HG03280 (cell line): Measurements from ENCODE around the gene GLIS1.
"Not testable (repeated sequence)": the region's sequence is repeated elsewhere in the genome, so short reads cannot be mapped to it uniquely, and the experiment has no call there.

Experiments
- ATAC-seq: cut with Tn5 transposase; IDR thresholded peaks from one replicate; pipeline ENCODE4 v1.9.1; 2021; ENCODE audit warnings: mild to moderate bottlenecking, moderate library complexity; ENCODE audit not compliant: unreplicated experiment

Gene GLIS1

DNA sequence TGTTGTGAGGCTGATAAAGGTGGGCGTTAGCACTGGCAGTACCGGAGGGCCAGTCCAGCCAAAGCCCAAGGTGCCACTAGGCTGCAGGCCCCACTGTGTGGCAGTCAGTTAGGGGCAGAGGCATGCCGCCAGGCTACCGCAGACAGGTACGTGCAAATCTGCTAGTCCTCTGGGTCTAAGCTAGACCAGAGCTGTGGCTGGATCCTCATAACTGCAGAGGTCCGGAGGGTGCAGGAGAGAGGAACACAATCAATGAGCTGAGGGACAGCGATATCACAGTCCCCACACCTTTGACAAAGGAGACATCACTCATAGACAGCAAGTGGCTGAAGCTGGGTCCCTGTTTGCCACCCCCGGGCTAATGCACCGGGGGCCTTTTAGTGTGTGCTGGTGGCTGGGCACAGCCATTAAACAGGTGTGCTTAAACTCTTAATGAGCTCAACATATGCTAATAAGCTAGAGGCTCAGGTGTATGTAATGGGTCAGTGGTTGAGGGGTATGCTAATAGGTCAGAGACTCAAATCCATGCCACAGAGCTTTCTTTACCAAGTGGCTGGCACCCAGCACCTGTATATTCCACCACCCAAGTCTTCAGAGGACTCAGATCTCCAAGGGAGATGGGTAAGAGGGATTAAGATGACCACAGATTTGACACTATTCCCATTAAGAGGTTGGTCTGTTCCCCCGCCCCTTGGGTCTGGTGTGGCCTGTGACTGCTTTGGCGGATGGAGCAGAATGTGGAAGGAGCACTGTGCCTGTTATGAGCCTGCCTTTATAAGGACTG lies 82.0 kb downstream of the GLIS1 start:
- no peak for ATAC-seq

DNA sequence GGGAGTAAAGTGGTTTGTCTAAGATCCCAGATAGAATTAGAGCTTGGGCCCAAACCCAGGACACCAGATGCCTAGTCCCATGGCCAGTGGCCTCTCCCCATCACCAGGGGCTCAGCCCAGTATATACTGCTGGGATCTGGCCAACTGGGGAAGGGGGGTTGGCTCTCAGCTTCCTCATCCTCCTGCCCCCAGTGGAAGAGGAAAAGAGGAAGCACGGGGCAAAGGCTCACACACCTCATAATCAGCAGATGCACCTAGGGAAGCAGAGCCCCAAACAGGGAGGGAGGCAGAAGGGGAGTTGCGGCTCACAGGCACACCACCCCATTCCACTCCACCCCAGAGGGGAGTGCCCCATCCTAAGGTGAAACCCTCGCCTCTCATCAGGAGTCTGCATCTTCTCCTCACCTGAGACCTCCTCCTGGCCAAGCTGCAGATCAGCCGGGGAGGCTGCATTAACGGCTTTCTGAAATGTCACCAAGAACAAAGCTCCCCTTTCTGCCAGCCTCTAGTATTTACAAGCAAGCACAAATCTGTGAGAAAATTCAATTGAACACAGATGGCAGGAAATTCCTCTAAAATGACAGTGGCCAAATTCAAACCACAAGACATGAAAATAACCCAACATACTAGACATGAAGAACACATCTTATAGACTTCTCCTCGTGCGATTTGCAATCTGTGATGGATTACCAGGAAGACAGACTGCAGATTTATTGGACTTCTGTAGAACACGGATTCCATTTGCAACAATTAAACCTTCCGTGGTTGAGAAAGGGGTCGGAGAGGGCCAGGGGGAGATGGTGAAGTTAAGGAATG lies 82.8 kb downstream of the GLIS1 start:
- no peak for ATAC-seq

DNA sequence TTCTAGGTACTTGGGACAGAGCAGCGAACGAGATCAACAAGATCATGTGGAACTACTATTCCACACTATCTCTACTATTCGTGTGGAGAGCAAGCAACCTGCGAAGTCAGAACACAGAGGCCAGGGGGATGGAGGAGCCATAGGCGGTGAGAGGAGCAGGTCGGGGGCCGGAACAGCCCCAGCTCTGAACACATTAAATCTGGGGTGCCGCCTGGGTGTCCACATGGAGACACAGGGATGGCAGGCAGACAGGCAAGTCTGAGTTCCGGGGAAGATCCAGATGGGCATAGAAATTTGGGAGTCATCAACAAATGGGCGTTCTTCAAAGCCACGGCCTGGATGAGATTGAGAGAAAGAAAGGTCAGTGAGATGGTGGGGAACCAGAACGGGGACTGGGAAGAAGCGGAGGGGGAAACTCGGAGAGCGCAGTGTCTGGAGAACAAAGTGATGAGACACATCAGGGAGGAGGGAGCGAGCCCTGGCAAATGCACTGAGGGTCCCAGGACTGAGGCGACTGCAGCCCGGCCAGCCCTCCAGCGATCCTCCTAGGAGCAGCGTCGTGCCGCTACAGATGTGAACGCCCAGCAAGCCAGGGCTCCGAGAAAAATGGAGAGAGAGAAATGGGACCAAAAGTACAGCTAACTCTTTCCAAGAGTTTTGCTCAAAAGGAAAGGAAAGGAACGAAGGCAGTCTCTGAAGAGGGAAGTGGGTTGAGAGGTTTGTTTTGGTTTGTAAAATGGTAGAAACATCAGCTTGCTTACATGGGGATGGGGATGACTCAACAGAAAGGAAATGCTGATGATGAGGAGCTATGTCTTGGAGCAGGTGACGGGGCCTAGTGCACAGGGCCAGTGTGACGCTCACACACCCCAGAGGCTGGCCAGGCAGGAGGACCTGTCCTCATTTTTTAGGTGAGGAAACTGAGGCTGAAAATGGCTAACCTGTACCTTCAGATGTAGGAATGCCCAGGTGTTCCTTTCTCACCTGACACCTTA lies 84.5 kb downstream of the GLIS1 start:
- no peak for ATAC-seq

- no peak for ATAC-seq
Observed at GRCh38 chr1:53653631-53654030, 85.3 kb downstream of the GLIS1 start.

DNA sequence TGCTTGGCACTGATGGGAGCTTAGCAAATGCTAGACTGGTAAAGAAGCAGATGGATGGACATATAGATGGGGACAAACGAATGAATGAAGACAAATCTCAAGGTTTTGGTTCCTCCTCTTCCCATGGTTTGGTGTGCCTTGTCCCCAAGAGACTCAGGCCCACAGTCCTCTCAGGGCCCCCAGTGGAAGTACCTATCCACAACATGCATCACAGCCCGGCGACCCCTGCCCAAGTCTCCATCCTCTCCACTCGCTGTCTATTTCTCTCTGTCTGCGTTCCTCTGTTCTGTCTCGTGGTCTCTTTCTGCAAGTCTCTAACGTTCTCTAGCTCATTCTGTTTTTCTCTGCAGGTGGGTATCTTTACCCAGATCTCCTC lies 85.8 kb downstream of the GLIS1 start:
- ATAC-seq = no peak

DNA sequence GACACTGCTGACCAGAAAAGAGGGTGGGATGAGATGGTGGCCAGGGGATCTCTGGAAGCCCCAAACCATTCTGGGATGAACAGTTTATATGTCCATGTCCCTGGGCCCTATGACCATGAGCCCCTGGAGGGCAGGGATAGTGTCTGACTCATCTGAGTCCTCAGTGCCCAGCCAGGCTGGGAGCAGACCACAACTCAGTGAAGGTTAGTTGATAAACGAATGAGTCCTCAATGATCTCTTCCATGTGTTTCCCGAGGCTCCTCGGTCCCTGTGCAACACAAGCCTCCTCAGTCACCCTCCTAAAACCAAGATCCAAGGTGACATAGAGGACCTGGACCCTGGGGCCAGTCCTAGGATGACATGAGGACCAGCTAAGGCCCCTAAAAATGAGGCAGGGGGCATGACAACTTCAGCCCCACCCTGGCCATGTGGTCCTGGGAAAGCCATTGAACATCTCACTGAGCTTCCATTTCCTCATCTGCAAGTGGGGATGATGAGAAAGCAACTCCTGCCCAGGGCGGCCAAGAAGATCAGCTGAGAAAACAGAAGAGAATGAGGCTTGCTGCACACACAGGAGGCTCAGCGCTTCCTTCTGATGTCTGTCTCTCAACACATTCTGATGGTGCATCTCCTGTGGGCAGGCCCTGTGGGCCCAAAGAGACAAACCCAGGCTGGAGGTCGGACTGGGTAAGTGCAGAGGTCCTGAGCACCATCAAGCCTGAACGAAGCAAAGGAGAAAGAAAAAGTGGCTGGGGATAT lies 86.3 kb downstream of the GLIS1 start:
- ATAC-seq = no peak

- ATAC-seq = no peak
Observed at GRCh38 chr1:53651356-53651755, 87.6 kb downstream of the GLIS1 start.

GRCh38 chr1:53648516-53648915 lies 90.4 kb downstream of the GLIS1 start:
- ATAC-seq = no peak

DNA sequence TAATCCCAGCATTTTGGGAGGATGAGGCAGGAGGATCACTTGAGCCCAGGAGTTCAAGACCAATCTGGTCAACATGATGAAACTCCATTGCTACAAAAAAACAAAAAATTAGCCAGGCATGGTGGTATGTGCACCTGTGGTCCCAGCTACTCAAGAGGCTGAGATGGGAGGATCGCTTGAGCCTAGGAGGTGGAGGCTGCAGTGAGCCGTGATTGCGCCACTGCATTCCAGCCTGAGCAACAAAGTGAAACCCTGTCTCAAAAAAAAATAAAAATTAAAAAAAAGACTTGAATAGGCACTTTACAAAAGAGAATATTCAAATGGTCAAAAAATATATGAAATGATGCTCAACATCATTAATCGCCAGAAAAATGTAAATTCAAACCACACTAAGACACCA lies 91.0 kb downstream of the GLIS1 start:
- ATAC-seq = not testable (repeated sequence)

DNA sequence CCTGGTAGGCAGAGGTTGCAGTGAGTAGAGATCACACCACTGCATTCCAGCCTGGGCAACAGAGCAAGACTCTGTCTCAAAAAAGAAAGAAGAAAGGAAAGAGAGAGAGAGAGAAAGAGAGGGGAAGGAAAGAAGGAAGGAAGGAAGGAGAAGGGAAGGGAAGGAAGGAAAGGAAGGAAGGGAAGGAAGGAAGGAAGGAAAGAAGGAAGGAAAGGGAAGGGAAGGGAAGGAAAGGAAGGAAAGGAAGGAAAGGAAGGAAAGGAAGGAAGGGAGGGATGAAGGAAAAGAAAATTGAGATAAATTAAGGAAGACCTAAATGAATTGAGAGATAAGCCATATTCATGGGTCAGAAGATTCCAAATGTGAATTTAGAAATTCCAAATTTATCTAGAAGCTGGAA lies 92.2 kb downstream of the GLIS1 start:
- ATAC-seq = no peak

- no peak for ATAC-seq
Observed at GRCh38 chr1:53645690-53646078, 93.3 kb downstream of the GLIS1 start.

- ATAC-seq = no peak
Observed at GRCh38 chr1:53644909-53645689, 93.9 kb downstream of the GLIS1 start.

GRCh38 chr1:53644496-53644895 lies 94.5 kb downstream of the GLIS1 start:
- no peak for ATAC-seq

DNA sequence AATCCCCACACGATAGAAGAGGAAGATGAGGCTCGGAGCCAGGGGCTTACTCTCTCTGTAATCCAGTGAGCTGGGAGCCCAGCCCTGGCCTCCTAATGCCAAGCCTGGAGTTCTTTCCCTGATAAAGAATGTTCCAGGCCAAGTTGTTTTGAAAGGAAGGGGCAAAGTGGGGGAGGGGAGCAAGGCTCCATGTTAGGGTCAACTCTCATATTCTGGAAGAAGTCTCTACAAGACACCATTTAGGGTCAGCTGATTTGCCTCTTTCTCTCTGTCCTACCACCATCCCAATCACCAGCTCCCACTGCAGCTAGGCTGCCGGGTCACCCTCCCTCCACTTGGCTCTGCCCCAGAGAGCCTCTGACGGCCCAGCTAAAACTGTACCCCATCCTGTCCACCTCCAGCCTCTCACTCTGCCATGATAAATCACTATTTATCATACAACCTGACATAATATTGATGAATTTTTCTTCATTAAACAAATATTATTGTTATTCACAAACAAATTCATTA lies 95.0 kb downstream of the GLIS1 start:
- no peak for ATAC-seq

DNA sequence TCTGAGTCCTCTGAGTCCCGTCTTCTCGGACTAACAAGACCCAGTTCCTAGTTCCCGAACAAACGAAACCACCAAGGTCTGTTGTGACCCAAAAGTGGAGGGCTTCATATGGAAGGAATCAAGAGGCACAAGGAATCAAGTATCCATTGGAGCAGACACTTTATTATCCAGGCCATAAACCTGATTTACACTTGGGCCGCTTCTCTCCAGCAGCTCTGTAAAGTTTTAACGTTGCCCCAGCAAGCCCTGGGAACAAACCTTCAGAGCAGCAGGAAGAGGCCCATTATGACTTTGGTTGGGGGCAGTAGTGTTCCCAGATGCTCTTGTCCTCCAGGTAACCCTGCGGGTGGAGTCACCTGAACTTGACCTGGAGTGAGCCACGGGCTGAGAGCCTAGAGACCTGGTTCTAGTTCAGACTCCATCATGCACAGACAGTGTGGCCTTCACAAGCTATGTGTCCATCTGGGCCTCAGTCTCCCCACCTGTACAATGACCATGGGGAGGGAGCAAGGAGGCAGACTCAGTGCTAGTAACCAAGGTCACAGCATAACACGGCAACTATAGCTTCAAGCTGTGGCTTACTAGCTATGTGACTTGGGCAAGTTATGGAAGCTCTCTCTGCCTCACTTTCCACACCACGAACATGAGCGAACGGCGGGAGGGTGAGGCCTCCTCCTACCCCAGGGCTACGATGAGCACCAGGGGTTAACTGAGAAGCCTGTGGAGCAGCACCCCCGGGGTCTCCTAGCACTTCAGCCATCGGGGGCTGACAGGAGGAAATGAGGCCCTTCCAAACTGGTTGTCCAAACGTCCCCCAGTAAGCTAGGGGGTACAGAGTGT lies 95.7 kb downstream of the GLIS1 start:
- no peak for ATAC-seq

- ATAC-seq = no peak
Observed at GRCh38 chr1:53642607-53643006, 96.4 kb downstream of the GLIS1 start.

DNA sequence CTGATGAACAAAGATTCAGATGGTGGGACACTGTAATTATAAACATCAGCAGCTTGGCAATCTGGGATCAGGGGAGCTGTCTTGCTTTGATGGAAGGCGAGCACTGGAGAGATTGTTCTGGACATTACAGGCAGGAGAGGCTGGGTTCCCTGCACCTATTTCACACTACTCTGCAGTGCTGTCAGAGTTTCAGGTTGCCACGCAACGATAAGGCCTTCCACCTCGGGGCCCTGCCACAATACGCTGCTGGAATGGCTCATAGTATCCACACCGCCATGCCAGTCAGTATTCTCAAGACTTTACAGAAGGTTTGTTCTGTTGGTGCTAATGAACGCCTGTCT lies 96.8 kb downstream of the GLIS1 start:
- no peak for ATAC-seq

- ATAC-seq = no peak
Observed at GRCh38 chr1:53641481-53642214, 97.3 kb downstream of the GLIS1 start.
